Vagina (tissue), 2 donors: ENCODE results near the gene RPL36AL. TPM values are rescaled to one million over a fixed set of nuclear protein-coding genes. Genes with fewer than 3 reads are reported as not detected.

Source experiments
- DNase-seq, 2 donors: peaks; one replicate each; pipeline ENCODE4 v3.0.0-alpha.2; 2017; ENCODE audit errors: extremely low spot score in 2 of 2
- H3K27ac ChIP-seq: fragments of 200-600 bp; sonication (generic); one replicate; pipeline ENCODE4 v1.5.1; 2019
- H3K27me3 ChIP-seq: fragments of 200-600 bp; sonication (generic); one replicate; pipeline ENCODE4 v1.5.1; 2019
- H3K36me3 ChIP-seq, 2 donors: fragments of 200-600 bp; sonication (generic); one replicate each; pipeline ENCODE4 v1.5.1; 2017 to 2019
- H3K4me1 ChIP-seq: fragments of 200-600 bp; sonication (generic); one replicate; pipeline ENCODE4 v1.5.1; 2019
- H3K4me3 ChIP-seq, 2 donors: fragments of 200-600 bp; sonication (generic); 1 replicate in 1 of 2; 2 replicates in 1 of 2; pipeline ENCODE4 v1.5.1; 2016 to 2019
- H3K9me3 ChIP-seq: fragments of 200-600 bp; sonication (generic); one replicate; pipeline ENCODE4 v1.5.1; 2019
- POLR2A ChIP-seq, 2 donors: fragments of 450-650 bp; IDR thresholded peaks; one replicate each; pipeline ENCODE4 v1.6.1; 2017; ENCODE audit warnings: antibody characterized with exemption in 2 of 2, mild to moderate bottlenecking in 2 of 2, moderate library complexity in 2 of 2
- POLR2AphosphoS5 ChIP-seq, 2 donors: sonication (generic); formaldehyde crosslinking; IDR thresholded peaks; one replicate each; pipeline ENCODE4 v1.9.0; 2017; ENCODE audit warnings: antibody characterized with exemption in 2 of 2, mild to moderate bottlenecking in 2 of 2, low read depth in 1 of 2; ENCODE audit not compliant: insufficient read depth in 1 of 2
- intact Hi-C: fragments of 100-400 bp; cut with DNase I; formaldehyde crosslinking; loops from one replicate; pipeline ENCODE4 v1.15.1; 2023
- total RNA-seq: library from RNA; depleted of rRNA; stranded (reverse); fragments of >200 nt; gene quantifications from one replicate; pipeline ENCODE4 v1.2.3, GENCODE V29; 2016
- TF ChIP-seq, protein P1 (sequence below), 3 experiments: fragments of 450-650 bp in 2 of 3; fragments of 200-600 bp in 1 of 3; sonication (generic) in 1 of 3; IDR thresholded peaks; one replicate each; pipeline ENCODE4 v1.5.1; 2017 to 2019; ENCODE audit warnings: antibody characterized with exemption in 3 of 3, mild to moderate bottlenecking in 2 of 3, moderate library complexity in 2 of 3

Gene RPL36AL
- total RNA-seq, 1 donor from 2014 or later: 208 TPM

GRCh38 chr14:49634547-49635334, 14.3 kb upstream of the RPL36AL start, which contains the start of gene DNAAF2:
DNAAF2 (minus strand) TSS chr14:49635244; CDS start chr14:49635149, 95 bp downstream.
- no peak for DNase-seq
- intact Hi-C loops: loop anchor here (5.0 kb wide), 1 partner anchor 133 kb away; the partner anchor contains the start of gene KLHDC2
- Histone ChIP-seq H3K36me3 (no peaks in the 10 kb centered on the region), H3K4me1 (peaks cover 51% of the 10 kb centered on the region), H3K9me3 (no peaks in the 10 kb centered on the region), H3K4me3 (peak within 1 kb of the TSS; percentile 69 to 97), H3K27me3 (no peaks in the 10 kb centered on the region), H3K27ac (peak within 1 kb of the TSS; percentile 97)
- TF ChIP-seq, protein P1, sequence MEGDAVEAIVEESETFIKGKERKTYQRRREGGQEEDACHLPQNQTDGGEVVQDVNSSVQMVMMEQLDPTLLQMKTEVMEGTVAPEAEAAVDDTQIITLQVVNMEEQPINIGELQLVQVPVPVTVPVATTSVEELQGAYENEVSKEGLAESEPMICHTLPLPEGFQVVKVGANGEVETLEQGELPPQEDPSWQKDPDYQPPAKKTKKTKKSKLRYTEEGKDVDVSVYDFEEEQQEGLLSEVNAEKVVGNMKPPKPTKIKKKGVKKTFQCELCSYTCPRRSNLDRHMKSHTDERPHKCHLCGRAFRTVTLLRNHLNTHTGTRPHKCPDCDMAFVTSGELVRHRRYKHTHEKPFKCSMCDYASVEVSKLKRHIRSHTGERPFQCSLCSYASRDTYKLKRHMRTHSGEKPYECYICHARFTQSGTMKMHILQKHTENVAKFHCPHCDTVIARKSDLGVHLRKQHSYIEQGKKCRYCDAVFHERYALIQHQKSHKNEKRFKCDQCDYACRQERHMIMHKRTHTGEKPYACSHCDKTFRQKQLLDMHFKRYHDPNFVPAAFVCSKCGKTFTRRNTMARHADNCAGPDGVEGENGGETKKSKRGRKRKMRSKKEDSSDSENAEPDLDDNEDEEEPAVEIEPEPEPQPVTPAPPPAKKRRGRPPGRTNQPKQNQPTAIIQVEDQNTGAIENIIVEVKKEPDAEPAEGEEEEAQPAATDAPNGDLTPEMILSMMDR (IDR thresholded peaks at IDR 0.05): no peak
- TF ChIP-seq POLR2AphosphoS5 (IDR thresholded peaks at IDR 0.05; ENCODE audit: insufficient read depth in 1 of 2, low read depth in 1 of 2): peak in 1 of 2 donors; percentile 35

GRCh38 chr14:49633640-49634546, 13.5 kb upstream of the RPL36AL start:
- Histone ChIP-seq H3K27ac (peak overlapping the region; percentile 97), H3K4me1 (peaks cover 51% of the 10 kb centered on the region), H3K9me3 (no peaks in the 10 kb centered on the region), H3K27me3 (no peaks in the 10 kb centered on the region), H3K36me3 (no peaks in the 10 kb centered on the region), H3K4me3 (peak overlapping the region; percentile 69 to 97)
- TF ChIP-seq POLR2AphosphoS5 (IDR thresholded peaks at IDR 0.05; ENCODE audit: insufficient read depth in 1 of 2, low read depth in 1 of 2) (peak; percentile 64 to 82), POLR2A (IDR thresholded peaks at IDR 0.05) (peak in 1 of 2 donors; percentile 49)
- TF ChIP-seq, protein P1 (IDR thresholded peaks at IDR 0.05): peak; percentile 66 to 91 (median 73)
- intact Hi-C loops: loop anchor here (5.0 kb wide), 1 partner anchor 133 kb away; the partner anchor contains the start of gene KLHDC2
- peak in 1 of 2 donors; percentile 97 for DNase-seq

DNA sequence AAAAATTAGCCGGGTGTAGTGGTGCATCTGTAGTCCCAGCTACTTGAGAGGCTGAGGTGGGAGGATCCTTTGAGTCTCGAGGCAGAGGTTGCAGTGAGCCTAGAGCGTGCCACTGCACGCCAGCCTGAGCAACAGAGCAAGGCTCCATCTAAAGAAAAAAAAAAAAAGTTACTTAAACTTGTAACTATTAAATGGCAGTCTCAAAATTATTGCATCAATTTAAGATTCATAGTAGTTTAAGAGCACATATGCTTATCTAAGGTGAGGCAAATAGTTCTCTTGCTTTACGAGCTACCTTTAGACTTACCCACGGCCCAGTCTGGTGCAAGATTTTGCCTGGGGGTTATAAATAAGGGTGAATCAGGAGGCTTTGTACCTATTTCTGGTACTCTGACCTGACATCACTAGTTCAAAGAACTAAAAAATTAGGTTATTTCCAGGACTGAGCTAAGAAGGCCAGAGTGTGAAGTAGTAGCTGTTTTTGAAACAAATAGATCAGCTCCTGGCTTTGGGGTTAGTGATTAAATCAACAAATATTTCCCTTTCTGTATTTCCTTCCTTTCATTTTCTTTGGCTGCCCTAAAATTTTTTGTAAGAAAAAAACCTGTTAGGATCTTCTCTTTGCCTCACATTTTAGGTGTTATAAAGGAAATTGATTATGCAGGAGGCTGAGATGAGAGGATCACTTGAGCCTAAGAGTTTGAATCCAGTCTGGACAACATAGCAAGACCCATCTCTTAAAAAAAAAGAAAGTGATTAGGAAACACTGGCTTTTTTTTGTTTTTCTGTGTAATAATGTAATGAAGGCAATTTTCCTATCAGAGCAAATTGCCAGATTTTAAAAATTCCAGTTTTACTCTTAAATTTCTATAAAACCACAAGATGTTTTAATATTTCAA, 3.8 kb upstream of the RPL36AL start:
- DNase-seq: no peak
- Histone ChIP-seq H3K4me3 (no peak overlapping the region), H3K36me3 (no peaks in the 10 kb centered on the region), H3K27me3 (no peaks in the 10 kb centered on the region), H3K9me3 (no peaks in the 10 kb centered on the region), H3K27ac (no peak overlapping the region), H3K4me1 (peaks cover 41% of the 10 kb centered on the region)
- intact Hi-C loops: no loop called here
- TF ChIP-seq POLR2AphosphoS5 (IDR thresholded peaks at IDR 0.05; ENCODE audit: insufficient read depth in 1 of 2, low read depth in 1 of 2) (no peak), POLR2A (IDR thresholded peaks at IDR 0.05) (no peak)
- TF ChIP-seq, protein P1 (IDR thresholded peaks at IDR 0.05): no peak

GRCh38 chr14:49623387-49623786, 3.0 kb upstream of the RPL36AL start:
- no peak for TF ChIP-seq POLR2AphosphoS5 (IDR thresholded peaks at IDR 0.05; ENCODE audit: insufficient read depth in 1 of 2, low read depth in 1 of 2)
- TF ChIP-seq, protein P1 (IDR thresholded peaks at IDR 0.05): no peak
- no peak for TF ChIP-seq POLR2A (IDR thresholded peaks at IDR 0.05)

More at GRCh38 chr14:49623387-49623786, 3.0 kb upstream of the RPL36AL start:
- no peak for DNase-seq
- Histone ChIP-seq H3K4me3 (no peak overlapping the region), H3K36me3 (peaks cover 0 to 6% of the 10 kb centered on the region in 2 donors), H3K27ac (no peak overlapping the region), H3K4me1 (peaks cover 47% of the 10 kb centered on the region), H3K9me3 (no peaks in the 10 kb centered on the region), H3K27me3 (no peaks in the 10 kb centered on the region)
- intact Hi-C loops: no loop called here
